Midbrain (tissue), 1 donor: ENCODE measurements around the gene CCDC148.

Experiments
- DNase-seq: peaks from one replicate; lab custom pipeline; 2025; lab: John Stamatoyannopoulos, UW

The CCDC148 gene

DNA sequence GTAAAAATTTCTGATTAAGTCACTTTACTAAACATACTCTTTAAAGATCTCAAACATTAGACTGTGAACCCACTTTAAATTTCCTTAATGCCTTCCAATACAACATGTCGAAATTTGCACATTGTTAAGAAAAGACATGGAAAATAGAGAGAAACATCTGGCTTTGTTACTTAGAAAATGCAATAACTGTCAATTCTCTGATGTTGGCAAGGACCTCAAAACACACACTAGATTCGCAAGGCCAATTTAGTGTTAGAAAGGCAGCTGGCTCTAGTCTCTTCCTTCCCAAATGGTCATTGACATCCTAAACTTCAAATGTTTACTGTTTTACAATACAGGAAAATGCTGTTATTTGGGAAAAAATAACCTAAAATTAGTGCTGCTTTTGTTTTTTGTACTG lies 244.3 kb downstream of the CCDC148 start:
- no peak for DNase-seq

DNA sequence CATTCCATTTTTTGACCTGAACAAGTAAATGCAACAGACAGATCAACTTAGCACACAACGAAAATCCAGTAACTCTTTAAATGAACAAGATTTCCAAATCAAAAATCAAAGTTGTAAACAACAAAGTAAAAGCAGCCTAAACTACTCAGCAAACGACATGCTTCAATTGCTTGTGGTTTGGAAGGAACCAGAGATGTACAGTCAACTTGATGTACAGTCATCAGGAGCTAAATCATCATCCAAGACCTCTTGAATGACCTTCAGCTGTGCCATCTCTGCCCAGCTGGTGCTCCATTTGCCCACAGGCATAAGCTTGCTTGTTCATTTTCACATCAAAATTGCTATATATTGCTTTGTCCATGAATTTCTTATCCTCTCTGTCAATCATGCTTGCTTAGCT lies 245.1 kb downstream of the CCDC148 start:
- no peak for DNase-seq

DNA sequence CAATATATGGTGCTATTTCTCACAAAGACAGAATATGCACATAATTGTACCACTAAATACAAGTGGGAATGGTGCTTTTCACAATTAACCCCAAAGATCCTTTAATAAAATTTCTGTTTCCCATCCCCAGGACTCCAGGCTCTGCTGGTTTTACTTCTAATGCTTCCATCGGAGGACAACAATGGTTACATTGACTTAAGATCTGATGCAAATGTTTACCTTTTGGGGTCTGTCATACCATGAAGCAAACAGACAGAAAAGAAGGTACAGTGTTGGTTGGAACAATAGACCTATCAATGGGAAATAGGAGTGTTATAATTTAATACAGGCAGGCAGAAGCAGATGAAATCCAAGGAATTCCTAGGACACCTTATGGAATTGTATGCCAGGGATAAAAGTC lies 249.2 kb downstream of the CCDC148 start:
- no peak for DNase-seq

DNA sequence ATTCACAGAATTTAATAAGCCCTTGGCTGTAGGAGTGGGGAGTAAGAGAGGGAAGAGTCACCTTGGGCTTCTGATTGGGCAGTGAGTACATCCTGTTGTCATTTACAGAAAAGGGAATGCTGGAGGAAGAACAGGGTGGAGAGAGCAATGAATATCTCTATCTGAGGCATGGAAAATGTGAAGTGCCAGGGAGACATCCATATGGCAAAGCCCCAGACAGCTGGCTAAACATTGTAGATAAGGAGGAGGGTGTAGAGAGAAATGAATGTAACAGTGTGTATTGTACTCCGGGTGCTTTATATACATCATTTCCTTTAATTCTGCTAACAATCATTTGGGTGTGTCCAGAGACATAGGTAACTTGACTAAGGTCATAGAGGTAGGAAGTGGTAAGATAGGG lies 251.3 kb downstream of the CCDC148 start:
- DNase-seq = no peak

DNA sequence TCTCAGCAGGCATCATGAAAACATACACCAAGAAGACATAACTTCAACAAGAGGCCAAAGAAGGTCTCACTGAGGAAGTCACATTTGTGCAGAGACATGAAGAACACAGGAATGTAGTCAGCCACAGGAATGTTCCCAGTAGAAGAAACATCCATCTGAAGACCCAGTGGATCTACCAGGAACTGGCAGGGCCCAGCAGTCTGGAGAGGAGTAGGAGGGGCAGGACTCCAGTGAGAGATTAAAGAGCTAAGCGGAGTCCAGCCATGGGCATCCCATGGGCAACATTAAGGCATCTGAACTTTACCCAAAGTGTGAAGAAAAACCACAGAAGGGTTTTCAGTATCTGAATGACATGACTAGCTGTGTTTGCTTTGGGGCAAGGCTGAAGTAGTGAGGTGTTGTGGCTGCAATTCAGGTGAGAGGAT lies 251.8 kb downstream of the CCDC148 start:
- no peak for DNase-seq

DNA sequence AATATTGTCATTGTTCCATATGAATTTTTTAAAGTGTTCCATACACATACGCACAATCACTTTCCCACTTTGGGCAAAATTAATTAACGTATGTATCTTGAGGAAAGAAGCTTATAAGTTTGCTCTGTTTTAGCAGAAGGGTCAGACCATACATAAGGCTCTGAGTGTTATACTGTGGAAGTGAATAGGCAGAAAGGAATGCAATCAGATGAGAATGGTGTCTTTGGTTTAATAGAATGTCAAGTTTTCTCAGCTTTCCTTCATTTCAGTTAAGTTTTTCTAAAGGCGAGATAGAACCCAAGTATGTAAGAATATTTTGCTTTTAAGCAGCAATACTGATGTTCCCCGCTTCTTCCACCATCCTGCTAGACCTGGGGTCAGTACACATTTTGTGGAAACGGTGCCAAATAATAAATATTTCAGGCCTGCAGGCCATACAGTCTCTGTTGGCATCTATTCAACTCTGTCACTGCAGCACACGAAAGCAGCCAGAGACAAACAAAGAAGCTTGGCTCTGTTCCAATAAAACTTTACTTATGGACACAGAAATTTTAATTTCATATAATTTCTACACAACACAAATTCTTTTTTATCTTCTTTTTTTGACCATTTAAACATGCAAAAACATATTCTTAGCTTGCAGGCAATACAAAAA lies 254.3 kb downstream of the CCDC148 start:
- no peak for DNase-seq

DNA sequence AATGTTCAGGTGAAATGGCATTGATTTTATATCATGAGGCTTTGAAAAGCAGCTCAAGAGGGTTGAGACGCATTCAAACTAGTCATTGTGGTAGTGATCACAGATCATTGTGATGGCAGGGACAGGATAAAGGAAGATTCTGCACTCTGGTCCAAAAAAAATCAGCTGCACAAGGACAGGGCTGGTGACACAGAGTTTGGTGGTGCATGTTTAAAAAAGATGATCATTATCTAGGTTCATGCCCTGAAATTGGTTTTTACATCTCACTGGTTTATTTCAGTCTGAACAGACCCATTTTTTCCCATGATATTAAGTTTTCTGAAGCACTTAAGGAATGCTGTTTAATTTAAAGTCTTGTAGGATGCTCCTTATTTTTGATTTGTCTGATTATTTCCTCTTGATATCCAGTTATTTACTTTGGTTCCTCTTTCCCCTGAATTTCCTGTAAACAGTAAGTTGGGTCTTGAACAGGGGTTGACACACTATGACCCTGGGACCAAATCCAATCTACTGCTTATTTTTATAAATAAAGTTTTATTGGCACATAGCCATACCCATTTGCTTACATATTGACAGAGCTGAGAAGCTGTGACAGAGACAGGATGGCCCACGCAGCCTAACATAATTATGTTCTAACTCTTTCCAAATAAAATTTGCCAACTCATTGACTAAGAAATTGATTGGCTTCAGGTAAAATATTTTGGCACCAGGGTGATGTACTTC lies 256.5 kb downstream of the CCDC148 start:
- DNase-seq = no peak

DNA sequence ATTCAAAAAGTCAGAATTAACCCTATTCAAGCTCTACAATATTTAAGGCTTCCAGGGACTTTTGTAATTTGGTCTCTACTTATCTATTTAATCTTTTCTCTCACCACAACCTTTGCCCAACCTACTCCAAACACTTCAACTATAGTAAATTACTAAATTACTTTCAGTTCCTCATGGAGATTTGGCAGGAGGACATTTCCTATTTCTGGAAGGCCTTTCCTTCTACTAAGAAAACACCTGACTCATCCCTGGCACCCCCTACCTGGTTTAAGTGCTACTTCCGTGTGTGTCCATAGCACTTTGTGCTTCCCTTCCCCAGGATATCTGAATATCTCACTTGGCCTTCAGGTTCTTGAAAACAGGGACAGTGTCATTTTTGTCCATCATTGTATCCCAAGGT lies 258.6 kb downstream of the CCDC148 start:
- no peak for DNase-seq

DNA sequence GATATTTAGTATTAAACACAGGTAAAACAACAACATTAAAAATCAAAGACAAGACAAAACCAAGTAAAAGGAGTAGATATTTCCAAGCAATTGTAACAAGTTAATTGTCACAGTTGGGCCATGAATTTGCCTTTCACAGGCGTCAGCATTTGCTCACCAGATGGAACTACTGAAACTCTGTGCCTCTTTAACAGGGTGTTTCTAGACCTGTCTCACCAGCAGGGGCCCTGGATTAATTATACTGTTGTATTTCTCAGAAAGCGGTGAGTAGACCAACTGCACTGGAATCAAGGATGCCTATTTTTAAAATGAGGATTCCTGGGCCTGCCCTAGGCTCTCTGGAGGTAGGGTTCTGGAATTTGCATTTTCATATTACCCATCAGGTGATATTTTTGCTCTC lies 262.3 kb downstream of the CCDC148 start:
- DNase-seq = no peak

DNA sequence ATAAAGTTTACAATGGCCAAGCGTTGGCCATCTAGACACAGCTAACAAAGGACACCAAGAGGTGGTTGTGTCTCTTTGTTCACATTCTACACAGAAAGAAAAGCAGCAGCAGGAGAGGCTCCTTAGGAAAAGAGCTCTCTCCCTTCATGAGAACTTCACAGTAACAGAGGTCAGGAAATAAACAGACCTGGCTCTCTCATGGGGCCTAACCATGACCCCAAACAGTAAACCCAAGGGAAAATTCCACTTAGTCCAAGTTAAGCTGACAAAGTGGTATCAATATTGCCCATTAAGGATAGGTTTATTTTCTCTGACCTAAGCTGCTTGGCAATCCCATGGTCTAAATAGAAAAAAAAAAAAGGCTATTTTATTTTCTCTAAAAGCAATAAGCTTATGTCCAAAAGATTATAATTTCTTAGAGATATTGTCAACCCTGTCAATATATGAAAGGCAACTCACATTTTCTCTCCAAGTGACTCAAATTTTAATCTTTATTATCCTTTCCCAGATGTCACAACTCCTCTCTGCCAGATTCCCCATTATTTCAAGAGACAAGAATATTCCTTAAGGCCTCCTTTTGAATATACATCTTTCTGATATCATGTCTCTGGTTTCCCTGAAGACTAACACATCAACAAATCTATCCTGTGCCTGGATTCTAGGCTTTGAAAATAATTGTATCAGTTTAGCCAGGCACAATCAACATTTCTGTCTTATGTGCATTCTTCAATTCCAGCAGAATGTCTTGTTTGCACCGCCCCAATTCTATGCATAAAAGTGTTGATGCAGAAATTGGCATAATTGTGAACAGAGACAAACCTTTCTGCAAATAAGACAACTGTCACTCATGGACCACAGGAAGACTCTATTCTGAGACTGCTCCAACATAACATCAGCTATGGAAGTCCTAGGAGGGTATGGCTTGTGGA lies 263.8 kb downstream of the CCDC148 start:
- no peak for DNase-seq

DNA sequence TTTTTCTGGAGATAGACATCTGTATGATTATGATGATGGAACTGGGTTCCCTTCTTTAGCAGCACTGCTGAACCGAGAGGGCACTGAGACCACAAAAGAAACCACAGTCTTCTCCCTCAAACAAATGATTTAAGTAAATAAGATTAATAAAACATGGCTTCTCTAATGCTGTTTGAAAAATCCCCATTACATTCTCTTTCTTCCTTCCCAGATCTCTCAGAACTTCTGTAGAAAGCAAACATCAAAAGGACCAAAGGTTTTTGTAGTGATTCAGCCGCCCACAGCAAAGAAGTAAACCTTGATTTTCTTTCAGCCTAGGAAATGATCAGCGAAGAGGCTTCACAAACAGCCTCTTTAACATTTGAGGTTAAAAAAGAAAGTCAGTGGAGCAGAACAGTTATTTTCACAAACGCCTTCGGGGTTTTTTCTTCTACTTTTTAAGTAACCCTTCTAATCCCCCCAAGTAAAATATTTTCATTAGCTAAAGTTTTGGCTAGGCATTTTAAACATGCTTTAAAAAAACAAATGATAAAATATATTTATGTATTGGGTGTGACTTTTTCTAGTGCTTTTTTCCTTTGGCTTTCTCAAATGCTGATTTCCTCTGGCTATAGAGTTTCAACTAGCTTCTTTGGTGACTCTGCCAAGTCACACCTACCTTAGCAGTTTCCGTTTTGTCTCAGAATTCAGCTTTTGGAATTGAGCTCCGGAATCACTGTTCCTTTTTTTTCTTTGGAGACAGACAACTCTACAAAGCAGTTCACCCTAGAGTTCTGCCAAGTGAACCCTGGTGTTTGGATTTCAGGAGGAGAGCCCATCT lies 265.3 kb downstream of the CCDC148 start:
- no peak for DNase-seq

DNA sequence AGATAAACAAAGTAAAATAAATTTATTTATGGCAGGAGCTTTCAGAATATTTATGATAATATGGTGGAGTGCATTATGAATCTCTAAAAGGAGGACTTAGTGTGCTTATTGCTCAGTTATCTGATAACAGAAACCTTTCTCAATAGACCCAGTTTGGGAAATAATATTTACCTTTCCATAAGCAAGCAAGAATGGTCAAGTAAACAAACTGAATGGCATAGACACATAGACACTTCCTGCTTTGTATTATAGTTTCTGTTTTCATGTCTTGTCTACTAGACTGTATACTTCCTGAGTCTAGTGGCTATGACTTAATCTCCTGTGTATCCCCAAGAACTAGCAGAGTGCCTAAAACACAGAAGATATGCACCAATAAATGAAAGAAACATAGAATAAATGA lies 267.0 kb downstream of the CCDC148 start:
- no peak for DNase-seq

DNA sequence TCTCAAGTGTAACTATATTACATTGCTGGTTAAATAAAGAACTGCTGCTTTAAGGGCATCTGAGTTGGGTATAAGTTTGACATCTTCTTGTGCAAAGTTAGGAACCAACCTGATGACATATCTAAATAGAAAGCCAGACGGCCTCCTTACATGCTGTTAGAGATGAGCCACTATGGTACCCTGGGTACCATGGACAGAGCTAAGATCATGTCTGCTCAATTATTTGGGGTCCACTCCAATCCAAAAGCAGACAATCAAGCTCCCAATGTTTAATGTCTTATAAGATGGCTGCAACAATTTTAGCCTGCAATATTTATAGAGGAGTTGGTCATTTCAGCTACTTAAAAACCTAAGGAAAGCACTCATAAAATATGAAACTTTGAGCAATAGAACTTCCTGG lies 268.6 kb downstream of the CCDC148 start:
- no peak for DNase-seq

DNA sequence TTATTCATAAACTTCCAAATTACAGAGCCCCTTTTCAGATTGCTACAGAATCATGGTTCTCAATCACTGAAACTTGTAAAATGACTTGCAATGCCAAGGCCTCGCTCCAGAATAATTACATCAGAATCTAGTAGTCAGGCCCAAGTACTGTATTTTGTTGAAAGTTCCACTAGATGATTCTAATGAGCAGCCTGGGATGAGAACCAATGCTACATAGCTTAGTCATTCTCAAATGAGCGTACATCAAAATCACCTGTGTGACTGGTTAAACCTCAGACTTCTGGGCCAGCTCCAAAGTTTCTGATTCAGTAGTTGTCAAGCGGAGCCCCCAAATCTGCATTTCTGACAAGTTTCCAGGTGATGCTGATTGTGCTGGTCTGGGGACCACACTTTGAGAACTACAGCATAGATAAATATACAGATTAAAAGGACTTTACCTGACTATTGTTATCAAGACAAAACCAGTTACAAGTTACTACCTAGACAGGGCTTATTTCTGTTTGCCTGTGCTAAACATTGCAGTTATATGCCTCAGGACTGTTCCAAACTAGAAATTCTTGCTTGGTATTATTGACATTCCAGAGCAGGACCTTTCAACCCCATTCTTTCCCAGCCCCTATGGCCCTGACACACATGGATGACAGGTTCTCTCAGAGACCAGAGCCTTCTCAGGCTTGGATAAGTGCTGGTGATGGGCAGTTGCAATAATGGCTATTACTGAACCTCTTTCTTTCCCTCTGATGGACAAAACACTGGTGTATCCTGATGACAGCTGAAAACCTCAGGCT lies 271.8 kb downstream of the CCDC148 start:
- DNase-seq = no peak

DNA sequence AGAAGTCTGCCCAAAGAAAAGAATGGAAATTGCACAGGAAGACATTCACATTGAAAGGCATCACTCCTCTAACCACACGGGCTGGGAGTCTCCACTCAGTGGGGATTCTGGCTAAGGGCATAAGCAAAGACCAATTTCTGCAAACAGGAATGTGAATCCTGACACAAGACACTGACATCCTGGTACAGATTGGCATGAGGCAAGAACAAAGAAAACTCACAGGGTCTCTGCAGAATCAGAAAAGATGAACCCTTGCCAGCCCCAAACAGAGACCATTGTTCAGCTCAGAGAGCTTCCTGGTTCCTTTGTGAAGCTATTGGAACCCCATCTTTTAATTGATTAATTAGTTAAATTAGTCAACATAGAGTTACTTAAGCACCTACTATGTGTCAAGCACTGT lies 272.6 kb downstream of the CCDC148 start:
- peak; percentile 62 for DNase-seq

DNA sequence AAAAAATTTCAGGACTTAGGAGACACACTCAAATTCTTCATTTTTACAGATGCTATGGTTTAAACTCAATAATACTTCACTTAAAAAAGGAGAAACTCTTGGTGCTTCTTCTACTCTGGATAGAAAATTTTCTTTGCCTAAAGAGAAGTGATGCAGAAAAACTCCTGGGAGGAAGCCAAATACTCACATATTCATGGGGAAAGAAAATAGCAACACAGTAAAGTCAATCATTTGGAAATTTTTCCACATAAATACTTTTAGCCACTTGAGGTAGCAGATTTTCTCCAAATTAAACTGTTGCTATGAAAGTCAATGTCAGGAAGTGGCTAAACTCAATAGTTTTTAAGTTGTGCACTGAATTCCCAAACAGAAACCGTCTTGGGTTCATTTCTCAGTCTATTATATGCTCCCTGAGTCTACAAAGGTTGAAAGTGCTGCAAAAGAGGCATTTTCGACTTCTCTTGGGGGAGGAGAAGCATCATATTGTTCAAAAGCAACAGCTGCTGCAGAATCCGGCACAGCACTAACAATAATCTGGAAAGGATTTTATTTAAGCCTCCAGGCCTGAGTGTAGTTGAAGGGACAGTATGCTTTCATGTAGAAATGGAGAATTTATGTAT lies 273.8 kb downstream of the CCDC148 start:
- no peak for DNase-seq

DNA sequence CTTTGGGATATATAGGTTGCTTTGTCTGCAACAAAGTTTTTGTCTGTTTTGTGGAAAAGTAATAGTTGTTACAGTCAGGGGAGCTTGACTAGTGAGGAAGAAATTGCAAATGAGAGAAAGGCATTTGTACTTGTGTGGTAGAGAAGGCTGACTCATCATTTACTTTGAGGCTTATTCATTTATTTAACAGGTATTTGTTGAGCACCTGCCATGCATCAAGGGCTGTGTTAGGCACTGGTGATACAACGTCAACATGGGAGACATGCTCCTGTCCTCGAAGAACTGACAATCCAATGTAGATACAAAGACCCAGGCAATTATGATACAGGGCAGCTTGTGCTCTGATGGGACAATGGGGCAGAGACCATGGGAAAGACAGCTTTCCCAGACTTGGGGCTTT lies 275.4 kb downstream of the CCDC148 start:
- DNase-seq = no peak

DNA sequence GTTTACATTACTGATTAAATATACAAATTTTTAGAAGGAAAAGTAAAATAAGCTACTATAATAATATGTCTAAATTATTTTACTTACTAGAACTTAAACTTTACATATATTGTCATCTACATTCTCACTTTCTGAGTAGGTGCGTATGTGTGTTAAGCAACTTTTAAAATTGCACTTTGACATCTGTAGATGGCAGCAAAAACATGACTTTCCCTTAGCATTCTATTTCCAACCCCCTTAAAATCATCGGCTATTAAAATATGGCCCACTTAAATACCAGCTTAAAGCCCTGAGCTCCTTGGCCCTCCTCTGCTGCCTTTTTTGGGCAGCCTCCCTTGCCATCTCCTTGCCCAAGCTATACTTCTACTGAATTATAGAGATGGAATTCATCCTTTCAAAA lies 276.9 kb downstream of the CCDC148 start:
- DNase-seq = peak; percentile 45

DNA sequence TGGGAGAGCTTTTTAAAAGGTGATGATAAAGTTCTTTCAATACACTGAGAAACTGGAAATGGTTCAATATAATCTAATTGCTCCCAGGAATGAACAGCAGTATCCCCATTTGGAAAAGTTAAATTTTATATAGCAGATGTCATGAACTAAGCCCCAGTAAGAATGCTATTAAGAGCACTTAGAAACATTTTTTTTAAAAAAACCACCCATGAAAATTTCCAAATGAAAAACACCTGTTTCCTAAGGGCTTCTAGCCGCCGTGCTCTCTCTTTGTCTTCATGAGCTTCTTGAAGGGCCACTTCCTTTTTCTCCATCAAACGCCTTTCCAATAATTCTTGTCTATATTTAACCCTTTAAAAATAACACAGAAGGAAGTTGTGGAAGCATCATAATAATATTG lies 277.9 kb downstream of the CCDC148 start:
- no peak for DNase-seq

DNA sequence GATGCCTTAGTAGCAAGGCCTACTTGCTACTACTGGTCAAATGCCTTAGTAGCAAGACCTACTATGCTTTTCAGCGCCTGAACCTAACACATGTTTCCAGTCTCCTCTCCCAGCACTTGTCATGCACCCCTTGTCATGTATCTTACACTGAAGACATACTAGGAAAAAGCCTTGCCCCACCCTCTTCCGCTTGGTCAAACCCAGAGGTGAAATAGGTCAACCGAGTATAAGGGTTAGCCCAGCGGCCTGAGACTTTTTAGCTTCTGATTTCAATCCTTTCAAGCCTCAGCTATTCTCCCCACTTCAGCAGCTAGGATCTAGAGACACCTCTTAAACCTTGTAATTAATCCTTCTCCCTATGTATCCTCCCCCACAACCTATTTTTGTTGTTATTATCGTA lies 281.6 kb downstream of the CCDC148 start:
- DNase-seq = no peak

DNA sequence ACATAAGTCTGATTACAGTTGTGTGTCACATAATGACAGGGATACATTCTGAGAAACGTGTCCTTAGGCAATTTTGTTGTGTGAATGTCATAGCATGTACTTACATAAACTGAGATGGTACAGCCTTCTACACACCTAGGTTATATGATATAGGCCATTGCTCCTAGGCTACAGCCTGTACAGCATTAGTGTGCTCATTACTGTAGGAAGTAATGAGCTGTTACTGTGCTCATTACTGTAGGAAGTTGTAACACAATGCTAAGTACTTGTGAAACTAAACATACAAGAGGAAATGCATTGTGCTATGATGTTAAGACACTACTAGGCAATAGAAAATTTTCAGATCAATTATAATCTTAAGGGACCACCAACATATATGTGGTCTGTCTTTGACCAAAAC lies 282.1 kb downstream of the CCDC148 start:
- DNase-seq = no peak
